Sciatic nerve (tissue), 2 donors: ENCODE measurements around the gene MACROH2A2. TPM values are rescaled to one million over a fixed set of nuclear protein-coding genes. Genes with fewer than 3 reads are reported as not detected.
A peak's percentile ranks its signal among the peaks of the same experiment; 100 is the strongest.
"Not testable (repeated sequence)": the region's sequence is repeated elsewhere in the genome, so short reads cannot be mapped to it uniquely, and the experiment has no call there.

ENCODE experiments used
- ATAC-seq: fragments of 200-7000 bp; cut with Tn5 transposase; one replicate; pipeline ENCODE4 v1.9.1; 2020; ENCODE audit warnings: mild to moderate bottlenecking, moderate library complexity
- DNase-seq: peaks from one replicate; pipeline ENCODE4 v3.0.0-alpha.2; 2020; ENCODE audit warnings: low spot score
- intact Hi-C: fragments of 100-400 bp; cut with DNase I; formaldehyde crosslinking; loops from one replicate; pipeline ENCODE4 v1.14.2; 2022
- total RNA-seq: library from RNA; stranded (reverse); fragmentation: NEBNext Ultra II Directional; extraction: Animal tissue kit (Norgen Biotek cat#: 25700); gene quantifications from one replicate; pipeline ENCODE4 v1.2.1, GENCODE V29; 2021
- donor health status: DM: no; HTN: no; CAD: no.
- donor health status: DM: no; HTN: no; CAD: no.

MACROH2A2 gene
- total RNA-seq, 1 donor from 2014 or later: 6.7 TPM

- intact Hi-C loops: no loop called here
Measured at GRCh38 chr10:70121281-70121949, 68.8 kb downstream of the MACROH2A2 start.

GRCh38 chr10:70122742-70123141 lies 70.1 kb downstream of the MACROH2A2 start:
- intact Hi-C loops: no loop called here
- DNase-seq (no peak), ATAC-seq (no peak)

More at GRCh38 chr10:70121281-70121949, 68.8 kb downstream of the MACROH2A2 start:
- no peak for ATAC-seq
- no peak for DNase-seq

GRCh38 chr10:70123166-70123565 lies 70.5 kb downstream of the MACROH2A2 start:
- DNase-seq, intact Hi-C loops, ATAC-seq: not testable (repeated sequence)

GRCh38 chr10:70123817-70124216 lies 71.2 kb downstream of the MACROH2A2 start:
- DNase-seq: no peak
- no peak for ATAC-seq
- intact Hi-C loops: no loop called here

GRCh38 chr10:70124415-70124814 lies 71.8 kb downstream of the MACROH2A2 start:
- DNase-seq (no peak), ATAC-seq (no peak)
- intact Hi-C loops: no loop called here

GRCh38 chr10:70124918-70125317 lies 72.3 kb downstream of the MACROH2A2 start:
- no peak for ATAC-seq
- DNase-seq: no peak
- intact Hi-C loops: no loop called here

GRCh38 chr10:70125918-70126552 lies 73.4 kb downstream of the MACROH2A2 start:
- no peak for ATAC-seq
- intact Hi-C loops: no loop called here
- DNase-seq: no peak

- ATAC-seq (no peak), DNase-seq (no peak)
Measured at GRCh38 chr10:70126700-70127395, 74.2 kb downstream of the MACROH2A2 start.

GRCh38 chr10:70130878-70131559 lies 78.4 kb downstream of the MACROH2A2 start:
- ATAC-seq: peak; percentile 69

More at GRCh38 chr10:70126700-70127395, 74.2 kb downstream of the MACROH2A2 start:
- intact Hi-C loops: no loop called here

GRCh38 chr10:70131560-70131937 lies 78.9 kb downstream of the MACROH2A2 start:
- intact Hi-C loops: no loop called here
- ATAC-seq: peak; percentile 23

More at GRCh38 chr10:70130878-70131559, 78.4 kb downstream of the MACROH2A2 start:
- intact Hi-C loops: no loop called here
- DNase-seq: peak; percentile 59

GRCh38 chr10:70132098-70133029 lies 79.7 kb downstream of the MACROH2A2 start, which contains the start of gene AIFM2:
AIFM2 (minus strand) TSS chr10:70132825; CDS start chr10:70124084, 8,741 bp downstream.
- DNase-seq (peak; percentile 81), ATAC-seq (peak; percentile 84)

More at GRCh38 chr10:70131560-70131937, 78.9 kb downstream of the MACROH2A2 start:
- DNase-seq: peak; percentile 55

GRCh38 chr10:70135046-70135445 lies 82.4 kb downstream of the MACROH2A2 start:
- ATAC-seq (no peak), DNase-seq (no peak)
- intact Hi-C loops: no loop called here

More at GRCh38 chr10:70132098-70133029, 79.7 kb downstream of the MACROH2A2 start, which contains the start of gene AIFM2:
- intact Hi-C loops: no loop called here

- no peak for ATAC-seq
- intact Hi-C loops: no loop called here
- no peak for DNase-seq
Measured at GRCh38 chr10:70135684-70136083, 83.0 kb downstream of the MACROH2A2 start.

GRCh38 chr10:70137135-70137534 lies 84.5 kb downstream of the MACROH2A2 start:
- DNase-seq: no peak
- intact Hi-C loops: no loop called here
- ATAC-seq: no peak

GRCh38 chr10:70137927-70138883 lies 85.6 kb downstream of the MACROH2A2 start:
- intact Hi-C loops: no loop called here
- no peak for DNase-seq
- ATAC-seq: no peak

- DNase-seq: no peak
- intact Hi-C loops: no loop called here
- ATAC-seq: no peak
Measured at GRCh38 chr10:70139151-70139996, 86.7 kb downstream of the MACROH2A2 start.
